Kidney (tissue), 14 donors: ENCODE data around the gene ARHGAP18. TPM values are rescaled to one million over a fixed set of nuclear protein-coding genes. Genes with fewer than 3 reads are reported as not detected.

Source experiments
- DNase-seq, 5 donors: peaks; one replicate each; pipeline ENCODE4 v3.0.0-alpha.2; 2013 to 2020
- FAIRE-seq: peaks from 2 replicates; lab custom pipeline; 2012; peaks lifted over from hg19 to GRCh38; lab: Jason Lieb, UNC
- H3K27ac ChIP-seq, 2 donors: one replicate each; pipeline ENCODE4 v1.7.0; 2013; ENCODE audit warnings: low read depth in 2 of 2, low read length in 2 of 2, inconsistent platforms in 1 of 2
- H3K27me3 ChIP-seq: one replicate; pipeline ENCODE4 v1.7.1; 2013; ENCODE audit warnings: low read length, inconsistent platforms; ENCODE audit not compliant: control insufficient read depth, insufficient read depth
- H3K36me3 ChIP-seq, 3 donors: one replicate each; pipeline versions ENCODE4 v1.7.0 to v1.7.1; 2013; ENCODE audit warnings: low read length in 3 of 3, control low read depth in 1 of 3, inconsistent platforms in 1 of 3; ENCODE audit not compliant: insufficient read depth in 3 of 3, control insufficient read depth in 2 of 3
- H3K4me1 ChIP-seq, 3 donors: one replicate each; pipeline versions ENCODE4 v1.7.0 to v1.7.1; 2013; ENCODE audit warnings: low read length in 3 of 3, inconsistent platforms in 1 of 3, low read depth in 1 of 3; ENCODE audit not compliant: control insufficient read depth in 2 of 3, insufficient read depth in 2 of 3
- H3K4me3 ChIP-seq, 3 donors: one replicate each; pipeline versions ENCODE4 v1.7.0 to v1.8.1; 2013; ENCODE audit warnings: low read length in 3 of 3, control low read depth in 1 of 3, inconsistent platforms in 1 of 3
- H3K9ac ChIP-seq, 3 donors: one replicate each; pipeline versions ENCODE4 v1.7.0 to v1.7.1; 2013; ENCODE audit warnings: low read length in 3 of 3, control low read depth in 1 of 3, inconsistent platforms in 1 of 3
- H3K9me3 ChIP-seq, 3 donors: one replicate each; pipeline versions ENCODE4 v1.7.0 to v1.7.1; 2013; ENCODE audit warnings: low read length in 3 of 3, control low read depth in 1 of 3, inconsistent platforms in 1 of 3; ENCODE audit not compliant: control insufficient read depth in 2 of 3, insufficient read depth in 1 of 3
- CTCF ChIP-seq: IDR thresholded peaks from 3 replicates; pipeline ENCODE4 v1.5.1; 2012; ENCODE audit warnings: mild to moderate bottlenecking, moderate library complexity, borderline replicate concordance; ENCODE audit not compliant: insufficient read depth; ENCODE audit errors: extremely low read depth
- intact Hi-C: fragments of 100-400 bp; cut with DNase I; formaldehyde crosslinking; loops from one replicate; pipeline ENCODE4 v1.11.1; 2022
- polyA plus RNA-seq: library from polyadenylated mRNA; stranded (reverse); fragments of 350-450 nt; fragmentation: Illumina TruSeq; extraction: RNeasy Lipid Tissue Mini Kit (QIAGEN cat#74804); gene quantifications from one replicate; pipeline ENCODE4 v1.2.3, GENCODE V29; 2014; ENCODE audit warnings: low read depth, low replicate concordance; ENCODE audit not compliant: insufficient read depth
- total RNA-seq: library from RNA; stranded (reverse); fragmentation: NEBNext Ultra II Directional; extraction: Animal tissue kit (Norgen Biotek cat#: 25700); gene quantifications from one replicate; pipeline ENCODE4 v1.2.1, GENCODE V29; 2021
- donor health status: control.
- donor health status: control.
- donor health status: control.
- donor health status: control.
- donor health status: control.
- donor health status: DM: yes; HTN: yes; CAD: no.
- donor health status: Normal renal cell carcinoma (clear cell type).

Gene ARHGAP18
- total and polyA plus RNA-seq, 2 donors from 2014 or later, result 26.5 to 39.8 TPM

- intact Hi-C loops, result no loop called here
- Histone ChIP-seq H3K27me3 (no peaks in the 10 kb centered on the region), H3K4me3 (no peak overlapping the region), H3K9me3 (no peaks in the 10 kb centered on the region), H3K36me3 (peaks cover 0 to 4% (median 0%) of the 10 kb centered on the region in 3 donors), H3K27ac (no peak overlapping the region), H3K9ac (no peak overlapping the region), H3K4me1 (no peaks in the 10 kb centered on the region)
- no peak for TF ChIP-seq CTCF
- FAIRE-seq, result no peak
- DNase-seq, result no peak
Observed at GRCh38 chr6:129615020-129615419, 95.0 kb downstream of the ARHGAP18 start.

GRCh38 chr6:129614464-129614863 is 95.5 kb downstream of the ARHGAP18 start:
- H3K4me1 ChIP-seq, result no peaks in the 10 kb centered on the region
- H3K9ac ChIP-seq, result no peak overlapping the region
- H3K36me3 ChIP-seq, result peaks cover 0 to 5% (median 0%) of the 10 kb centered on the region in 3 donors
- H3K27me3 ChIP-seq, result no peaks in the 10 kb centered on the region
- no peak for TF ChIP-seq CTCF
- intact Hi-C loops, result no loop called here
- FAIRE-seq (no peak), DNase-seq (no peak)
- no peak overlapping the region for H3K4me3 ChIP-seq
- no peak overlapping the region for H3K27ac ChIP-seq
- no peaks in the 10 kb centered on the region for H3K9me3 ChIP-seq

GRCh38 chr6:129612440-129612839 is 97.5 kb downstream of the ARHGAP18 start:
- no peaks in the 10 kb centered on the region for H3K27me3 ChIP-seq
- intact Hi-C loops, result no loop called here
- no peak overlapping the region for H3K9ac ChIP-seq
- H3K4me3 ChIP-seq, result no peak overlapping the region
- FAIRE-seq (no peak), DNase-seq (no peak)
- no peaks in the 10 kb centered on the region for H3K4me1 ChIP-seq
- H3K9me3 ChIP-seq, result no peaks in the 10 kb centered on the region
- no peak for TF ChIP-seq CTCF
- peaks cover 0 to 5% (median 3%) of the 10 kb centered on the region in 3 donors for H3K36me3 ChIP-seq
- no peak overlapping the region for H3K27ac ChIP-seq

- H3K4me1 ChIP-seq, result peaks cover 0 to 4% (median 0%) of the 10 kb centered on the region in 3 donors
- H3K4me3 ChIP-seq, result no peak overlapping the region
- no peaks in the 10 kb centered on the region for H3K27me3 ChIP-seq
- FAIRE-seq (no peak), DNase-seq (no peak)
- TF ChIP-seq CTCF, result no peak
- peaks cover 0 to 5% (median 3%) of the 10 kb centered on the region in 3 donors for H3K36me3 ChIP-seq
- no peak overlapping the region for H3K9ac ChIP-seq
- H3K27ac ChIP-seq, result no peak overlapping the region
- H3K9me3 ChIP-seq, result no peaks in the 10 kb centered on the region
- intact Hi-C loops, result no loop called here
Observed at GRCh38 chr6:129609635-129610034, 100.3 kb downstream of the ARHGAP18 start.
